ENCODE data around the gene RAB39B.

RAB39B gene

DNA sequence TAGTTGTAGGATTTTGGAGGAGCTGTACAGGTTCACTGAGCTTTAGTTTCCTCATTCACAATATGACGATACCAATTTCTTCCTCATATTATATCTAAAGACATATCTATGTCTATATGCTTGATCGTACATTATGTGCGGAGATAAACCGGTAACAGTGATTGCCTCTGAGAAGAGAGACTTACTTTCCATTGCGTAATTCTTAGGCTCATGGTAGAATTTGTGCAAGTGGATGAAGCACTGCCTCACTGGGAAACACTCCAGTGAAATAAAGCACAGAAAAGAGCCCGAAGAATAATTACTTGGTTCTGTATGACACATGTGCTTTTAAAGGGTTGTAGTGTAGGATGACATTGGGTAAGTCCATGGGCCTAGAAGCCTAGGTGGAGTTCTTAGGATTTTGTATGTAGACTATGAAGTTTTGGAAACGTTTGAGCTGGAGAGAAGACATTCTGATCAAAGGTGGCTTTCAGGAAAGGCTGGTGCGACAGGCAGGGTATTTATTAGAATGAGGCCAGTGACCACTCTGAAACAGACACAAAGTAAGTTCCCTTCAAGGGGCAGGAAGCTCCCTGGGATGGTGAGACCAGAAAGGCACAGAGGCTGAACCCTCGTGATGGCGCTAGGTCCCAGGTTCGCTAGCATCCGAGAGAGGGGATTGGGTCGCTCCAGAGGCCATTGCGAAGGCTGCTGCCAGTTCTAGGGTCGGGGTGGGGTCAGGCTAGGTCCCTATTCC lies 48.7 kb downstream of the RAB39B start:
- no peak for DNase-seq

DNA sequence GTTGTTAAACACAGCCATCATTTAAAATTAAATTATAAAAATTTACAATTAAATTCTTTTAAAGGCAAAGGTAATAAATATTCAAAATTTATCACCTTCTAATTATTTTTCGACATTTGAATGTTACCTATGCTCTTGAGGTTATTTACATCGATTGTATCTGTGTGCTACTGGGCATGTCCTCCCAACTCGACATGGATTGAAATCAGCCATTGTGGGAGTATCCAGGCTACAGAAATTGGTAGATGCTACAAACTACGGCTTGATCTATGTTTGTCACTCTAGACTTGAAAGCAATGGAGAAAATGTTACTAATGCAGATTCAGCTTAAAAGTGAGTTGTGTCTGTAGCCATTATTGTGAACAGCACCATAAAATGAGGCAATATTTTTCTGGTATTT lies 50.6 kb downstream of the RAB39B start:
- DNase-seq, result no peak

DNA sequence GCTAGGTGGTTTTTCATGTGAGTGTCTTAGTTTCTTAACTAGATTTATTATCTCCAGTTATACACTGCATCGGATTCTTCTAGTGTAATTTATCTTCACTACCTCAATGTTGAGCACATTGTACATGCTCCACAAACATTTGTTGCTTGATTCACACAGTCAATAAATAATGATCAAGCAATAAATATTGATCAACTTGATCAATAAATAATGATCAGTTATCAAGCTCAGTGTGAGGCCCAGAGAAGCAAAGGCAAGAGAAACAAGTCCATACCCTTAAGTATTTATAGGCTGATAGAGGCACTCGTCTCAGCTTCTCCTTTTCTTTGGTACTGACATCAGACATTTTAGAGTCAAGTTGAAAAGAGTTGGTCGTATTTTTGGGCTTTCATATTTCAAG lies 53.1 kb downstream of the RAB39B start:
- no peak for DNase-seq
